ENCODE measurements around the gene RPL29.

RPL29 gene

DNA sequence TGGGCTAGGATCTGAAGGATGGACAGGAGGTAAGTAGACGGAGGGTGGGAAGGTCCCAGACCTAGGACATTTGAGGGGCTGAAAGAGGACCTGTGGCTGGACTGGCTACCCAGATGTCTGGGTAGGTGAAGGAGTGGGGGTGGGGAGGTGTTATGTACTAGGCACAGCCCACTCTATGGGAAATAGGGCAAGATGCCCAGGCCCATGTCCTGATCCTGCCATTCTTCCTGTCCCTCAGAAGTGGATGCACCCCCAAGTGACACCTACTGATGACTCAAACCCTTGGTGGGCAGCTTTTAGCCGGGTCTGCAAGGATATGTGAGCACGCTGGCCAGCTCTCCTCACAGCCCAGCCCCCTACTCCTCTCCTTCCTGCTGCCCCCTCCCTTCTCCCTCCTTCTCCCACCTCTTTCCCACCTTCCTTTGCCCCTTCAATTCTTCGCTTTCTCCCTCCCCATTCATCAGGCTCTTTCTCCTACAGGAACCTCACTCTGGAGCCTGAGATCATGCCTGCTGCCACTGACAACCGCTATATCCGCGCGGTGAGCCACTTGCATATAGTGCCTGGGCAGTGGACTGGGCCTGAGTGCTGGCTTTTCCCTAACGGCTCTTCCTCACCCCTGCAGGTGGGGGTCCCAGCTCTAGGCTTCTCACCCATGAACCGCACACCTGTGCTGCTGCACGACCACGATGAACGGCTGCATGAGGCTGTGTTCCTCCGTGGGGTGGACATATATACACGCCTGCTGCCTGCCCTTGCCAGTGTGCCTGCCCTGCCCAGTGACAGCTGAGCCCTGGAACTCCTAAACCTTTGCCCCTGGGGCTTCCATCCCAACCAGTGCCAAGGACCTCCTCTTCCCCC is 7.2 kb downstream of the RPL29 start:
- no peak overlapping the region for H3K4me3 ChIP-seq (ENCODE audit: control insufficient read depth, low read depth, low read length)
- TF ChIP-seq, protein P1, sequence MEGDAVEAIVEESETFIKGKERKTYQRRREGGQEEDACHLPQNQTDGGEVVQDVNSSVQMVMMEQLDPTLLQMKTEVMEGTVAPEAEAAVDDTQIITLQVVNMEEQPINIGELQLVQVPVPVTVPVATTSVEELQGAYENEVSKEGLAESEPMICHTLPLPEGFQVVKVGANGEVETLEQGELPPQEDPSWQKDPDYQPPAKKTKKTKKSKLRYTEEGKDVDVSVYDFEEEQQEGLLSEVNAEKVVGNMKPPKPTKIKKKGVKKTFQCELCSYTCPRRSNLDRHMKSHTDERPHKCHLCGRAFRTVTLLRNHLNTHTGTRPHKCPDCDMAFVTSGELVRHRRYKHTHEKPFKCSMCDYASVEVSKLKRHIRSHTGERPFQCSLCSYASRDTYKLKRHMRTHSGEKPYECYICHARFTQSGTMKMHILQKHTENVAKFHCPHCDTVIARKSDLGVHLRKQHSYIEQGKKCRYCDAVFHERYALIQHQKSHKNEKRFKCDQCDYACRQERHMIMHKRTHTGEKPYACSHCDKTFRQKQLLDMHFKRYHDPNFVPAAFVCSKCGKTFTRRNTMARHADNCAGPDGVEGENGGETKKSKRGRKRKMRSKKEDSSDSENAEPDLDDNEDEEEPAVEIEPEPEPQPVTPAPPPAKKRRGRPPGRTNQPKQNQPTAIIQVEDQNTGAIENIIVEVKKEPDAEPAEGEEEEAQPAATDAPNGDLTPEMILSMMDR (conservative IDR thresholded peaks at IDR 0.05; ENCODE audit: control insufficient read depth, insufficient read depth, low read depth, low read length), result no peak
- DNase-seq (ENCODE audit: low read depth), result no peak

GRCh38 chr3:51987568-51987967 is 8.1 kb downstream of the RPL29 start:
- TF ChIP-seq, protein P1 (conservative IDR thresholded peaks at IDR 0.05; ENCODE audit: control insufficient read depth, insufficient read depth, low read depth, low read length), result no peak
- DNase-seq (ENCODE audit: low read depth), result no peak
- no peak overlapping the region for H3K4me3 ChIP-seq (ENCODE audit: control insufficient read depth, low read depth, low read length)

DNA sequence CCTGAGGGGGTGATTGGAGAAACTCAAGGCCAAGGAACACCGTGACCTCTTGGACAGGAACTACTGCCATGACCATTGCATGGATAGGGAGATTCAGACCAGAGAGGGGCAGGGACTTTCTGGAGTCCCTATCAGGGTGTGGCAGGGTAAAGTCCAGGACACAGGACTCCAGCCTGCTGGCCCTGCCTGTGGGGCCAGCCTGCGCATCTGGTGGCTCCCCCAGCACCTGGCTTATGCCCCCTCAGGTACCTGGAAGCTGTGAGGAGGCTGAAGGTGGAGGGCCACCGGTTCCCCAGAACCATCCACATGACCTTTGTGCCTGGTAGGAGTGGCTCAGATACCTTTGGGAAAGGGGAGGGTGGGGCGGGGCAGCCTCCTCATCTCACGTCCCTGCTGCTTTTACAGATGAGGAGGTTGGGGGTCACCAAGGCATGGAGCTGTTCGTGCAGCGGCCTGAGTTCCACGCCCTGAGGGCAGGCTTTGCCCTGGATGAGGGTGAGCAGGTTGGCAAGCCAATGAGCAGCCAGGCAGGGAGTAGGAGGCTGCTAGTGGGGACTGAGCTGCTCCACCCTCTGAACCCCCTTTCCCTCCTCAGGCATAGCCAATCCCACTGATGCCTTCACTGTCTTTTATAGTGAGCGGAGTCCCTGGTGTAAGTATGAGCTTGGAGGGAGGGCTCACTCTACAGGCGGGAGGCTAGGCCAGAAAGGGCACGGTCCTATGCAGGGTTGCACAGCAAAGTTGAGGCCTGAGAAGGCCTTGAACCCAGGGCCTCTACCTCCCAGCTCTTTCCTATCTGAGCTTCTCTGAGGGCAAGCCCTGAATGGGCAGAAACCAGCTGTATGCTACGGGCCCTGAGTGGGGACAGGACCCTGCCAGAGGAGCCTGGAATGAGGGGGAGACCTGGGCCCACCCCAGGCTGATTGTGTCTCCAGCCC is 9.4 kb downstream of the RPL29 start:
- TF ChIP-seq, protein P1 (conservative IDR thresholded peaks at IDR 0.05; ENCODE audit: control insufficient read depth, insufficient read depth, low read depth, low read length), result no peak
- no peak overlapping the region for H3K4me3 ChIP-seq (ENCODE audit: control insufficient read depth, low read depth, low read length)
- no peak for DNase-seq (ENCODE audit: low read depth)

DNA sequence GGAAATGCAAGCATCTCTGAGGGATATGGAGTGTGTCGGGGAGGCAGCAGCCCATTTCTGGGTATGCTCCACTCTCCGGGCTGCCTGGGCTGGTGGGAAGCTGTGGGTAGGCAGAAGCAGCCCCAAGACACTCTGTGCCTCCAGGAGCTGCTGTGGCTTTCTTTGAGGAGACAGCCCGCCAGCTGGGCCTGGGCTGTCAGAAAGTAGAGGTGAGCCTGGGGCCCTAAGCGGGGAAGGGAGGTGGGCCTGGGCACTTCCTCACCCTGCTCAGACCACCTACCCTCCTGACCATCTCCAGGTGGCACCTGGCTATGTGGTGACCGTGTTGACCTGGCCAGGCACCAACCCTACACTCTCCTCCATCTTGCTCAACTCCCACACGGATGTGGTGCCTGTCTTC is 10.6 kb downstream of the RPL29 start:
- no peak overlapping the region for H3K4me3 ChIP-seq (ENCODE audit: control insufficient read depth, low read depth, low read length)
- TF ChIP-seq, protein P1 (conservative IDR thresholded peaks at IDR 0.05; ENCODE audit: control insufficient read depth, insufficient read depth, low read depth, low read length), result no peak
- DNase-seq (ENCODE audit: low read depth), result no peak

DNA sequence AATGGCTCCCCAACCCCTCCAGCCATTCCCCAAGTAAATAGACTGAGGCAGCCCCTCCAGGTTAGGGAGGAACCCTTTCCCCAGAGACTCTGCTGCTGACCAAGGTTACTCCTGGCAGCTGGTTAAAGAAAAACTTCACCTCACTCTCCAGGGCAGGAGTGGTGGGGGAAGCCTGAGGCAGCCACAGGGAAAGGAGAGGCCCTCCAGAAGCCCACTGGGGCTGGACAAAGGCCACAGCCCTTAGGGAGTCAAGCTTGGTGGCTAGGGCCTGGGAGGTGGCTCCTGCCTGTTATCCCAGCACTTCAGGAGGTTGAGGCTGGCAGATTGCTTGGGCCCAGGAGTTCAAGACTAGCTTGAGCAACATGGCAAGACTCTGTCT is 11.4 kb downstream of the RPL29 start:
- TF ChIP-seq, protein P1 (conservative IDR thresholded peaks at IDR 0.05; ENCODE audit: control insufficient read depth, insufficient read depth, low read depth, low read length), result no peak
- no peak overlapping the region for H3K4me3 ChIP-seq (ENCODE audit: control insufficient read depth, low read depth, low read length)
- no peak for DNase-seq (ENCODE audit: low read depth)

DNA sequence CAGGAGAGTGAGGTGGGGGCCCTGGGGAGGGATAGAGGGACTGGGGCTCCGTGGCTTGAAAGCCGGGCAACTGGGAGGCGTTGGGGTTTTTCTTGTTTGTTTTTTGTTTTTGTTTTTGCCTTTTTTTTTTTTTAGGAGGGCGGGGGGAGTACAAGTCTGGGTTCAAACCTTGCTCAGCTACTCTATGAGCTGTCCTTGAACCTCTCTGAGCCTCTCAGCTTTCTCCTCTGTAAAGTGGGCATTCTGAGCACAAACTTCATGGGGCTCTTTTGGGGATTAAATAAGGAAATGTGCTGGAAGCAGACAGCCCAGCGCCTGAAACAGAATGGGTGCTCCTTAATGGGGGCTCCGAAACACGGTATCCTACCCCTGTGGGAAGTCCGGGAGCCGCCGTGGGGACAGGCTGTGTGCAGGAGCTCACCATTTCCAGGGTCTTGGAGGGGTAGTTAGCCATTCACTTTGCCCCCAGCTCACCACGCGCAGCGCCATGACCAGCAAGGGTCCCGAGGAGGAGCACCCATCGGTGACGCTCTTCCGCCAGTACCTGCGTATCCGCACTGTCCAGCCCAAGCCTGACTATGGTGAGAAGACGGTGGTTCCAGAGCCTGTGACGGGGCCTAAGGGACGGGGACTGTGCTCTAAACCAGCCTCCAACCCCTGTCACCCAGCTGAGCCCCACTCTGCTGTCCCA is 12.0 kb downstream of the RPL29 start:
- TF ChIP-seq, protein P1 (conservative IDR thresholded peaks at IDR 0.05; ENCODE audit: control insufficient read depth, insufficient read depth, low read depth, low read length), result no peak
- peak overlapping the region; percentile 65 for H3K4me3 ChIP-seq (ENCODE audit: control insufficient read depth, low read depth, low read length)
- no peak for DNase-seq (ENCODE audit: low read depth)
